H1 (cell line): ENCODE measurements around the gene SLC22A8. TPM values are rescaled to one million over a fixed set of nuclear protein-coding genes. Genes with fewer than 3 reads are reported as not detected.

Source experiments
- CHD1 ChIP-seq: IDR thresholded peaks from 2 replicates; pipeline ENCODE4 v1.6.1; 2012; ENCODE audit warnings: low read depth, low read length, improper control_type of control experiment
- CHD7 ChIP-seq: fragments of 300-600 bp; sonication (generic); IDR thresholded peaks from 2 replicates; pipeline ENCODE4 v1.7.1; 2012; ENCODE audit warnings: low read length, moderate library complexity, mild to moderate bottlenecking, inconsistent platforms; ENCODE audit not compliant: insufficient replicate concordance
- GTF2F1 ChIP-seq: IDR thresholded peaks from 2 replicates; pipeline ENCODE4 v1.6.1; 2012; ENCODE audit warnings: low read depth, low read length, improper control_type of control experiment, borderline replicate concordance
- RFX5 ChIP-seq: IDR thresholded peaks from 2 replicates; pipeline ENCODE4 v1.6.1; 2011; ENCODE audit warnings: low read depth, low read length, improper control_type of control experiment, borderline replicate concordance
- polyA plus RNA-seq, 7 experiments: library from polyadenylated mRNA; depleted of rRNA in 3 of 7; stranded (reverse) in 5 of 7; unstranded in 2 of 7; fragments of >200 nt in 5 of 7; fragments of 200-250 nt in 2 of 7; gene quantifications; 1 replicate in 5 of 7; 2 replicates in 1 of 7; 4 replicates in 1 of 7; pipeline versions ENCODE4 v1.2.1 to v1.2.3, GENCODE V29; 2011 to 2013; ENCODE audit warnings: missing spikeins in 2 of 7, mixed read lengths in 2 of 7
- total RNA-seq: library from RNA; stranded (reverse); fragmentation: NEBNext Ultra II Directional; extraction: Animal tissue kit (Norgen Biotek cat#: 25700); gene quantifications from 2 replicates; pipeline ENCODE4 v1.2.1, GENCODE V29; 2021
- TF ChIP-seq, protein P1 (sequence below): IDR thresholded peaks from 2 replicates; pipeline ENCODE4 v1.6.1; 2011; ENCODE audit warnings: low read depth, mild to moderate bottlenecking, low read length; ENCODE audit not compliant: insufficient read depth

The SLC22A8 gene
- total and polyA plus RNA-seq, 2 of the 8 experiments (the other 6 are each of a cell fraction or from before 2014, with no cell fraction given): not detected

- TF ChIP-seq CHD7 (no peak), RFX5 (no peak), GTF2F1 (no peak), CHD1 (no peak)
- TF ChIP-seq, protein P1, sequence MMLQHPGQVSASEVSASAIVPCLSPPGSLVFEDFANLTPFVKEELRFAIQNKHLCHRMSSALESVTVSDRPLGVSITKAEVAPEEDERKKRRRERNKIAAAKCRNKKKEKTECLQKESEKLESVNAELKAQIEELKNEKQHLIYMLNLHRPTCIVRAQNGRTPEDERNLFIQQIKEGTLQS: no peak
Measured at GRCh38 chr11:62994775-62995174, 20.9 kb downstream of the SLC22A8 start (continued).
